Lower leg skin (tissue), 3 donors: ENCODE measurements around the gene ABCC9.

Experiments
- CTCF ChIP-seq, 3 donors: fragments of 450-650 bp; IDR thresholded peaks; one replicate each; pipeline ENCODE4 v1.5.1; 2016; ENCODE audit warnings: antibody characterized with exemption in 3 of 3, mild to moderate bottlenecking in 3 of 3, moderate library complexity in 2 of 3
- POLR2A ChIP-seq, 2 donors: fragments of 450-650 bp; IDR thresholded peaks; one replicate each; pipeline ENCODE4 v1.6.1; 2016 to 2017; ENCODE audit warnings: antibody characterized with exemption in 2 of 2, mild to moderate bottlenecking in 1 of 2, moderate library complexity in 1 of 2

- TF ChIP-seq CTCF (IDR thresholded peaks at IDR 0.05): no peak
- no peak for TF ChIP-seq POLR2A (IDR thresholded peaks at IDR 0.05)
Measured at GRCh38 chr12:21879312-21879711, 61.9 kb downstream of the ABCC9 start.
